Measurements from ENCODE around the gene SATB2.

SATB2 gene

GRCh38 chr2:199462347-199462955 is 4.7 kb upstream of the SATB2 start:
- intact Hi-C loops (cut with micrococcal nuclease), result no loop called here
- Mint-ChIP-seq H3K36me3 (ENCODE audit: low read depth) (peaks cover 8% of the 10 kb centered on the region), H3K27ac (no peak overlapping the region), H3K27me3 (peaks cover 77% of the 10 kb centered on the region), H3K9me3 (no peaks in the 10 kb centered on the region), H3K4me3 (peak overlapping the region; percentile 74), H3K4me1 (ENCODE audit: low read depth) (peaks cover 47% of the 10 kb centered on the region)

GRCh38 chr2:199461711-199462346 is 4.1 kb upstream of the SATB2 start:
- Mint-ChIP-seq H3K9me3 (no peaks in the 10 kb centered on the region), H3K4me1 (ENCODE audit: low read depth) (peaks cover 53% of the 10 kb centered on the region), H3K27me3 (peaks cover 77% of the 10 kb centered on the region), H3K36me3 (ENCODE audit: low read depth) (peaks cover 8% of the 10 kb centered on the region), H3K27ac (no peak overlapping the region), H3K4me3 (no peak overlapping the region)
- intact Hi-C loops (cut with micrococcal nuclease), result no loop called here

DNA sequence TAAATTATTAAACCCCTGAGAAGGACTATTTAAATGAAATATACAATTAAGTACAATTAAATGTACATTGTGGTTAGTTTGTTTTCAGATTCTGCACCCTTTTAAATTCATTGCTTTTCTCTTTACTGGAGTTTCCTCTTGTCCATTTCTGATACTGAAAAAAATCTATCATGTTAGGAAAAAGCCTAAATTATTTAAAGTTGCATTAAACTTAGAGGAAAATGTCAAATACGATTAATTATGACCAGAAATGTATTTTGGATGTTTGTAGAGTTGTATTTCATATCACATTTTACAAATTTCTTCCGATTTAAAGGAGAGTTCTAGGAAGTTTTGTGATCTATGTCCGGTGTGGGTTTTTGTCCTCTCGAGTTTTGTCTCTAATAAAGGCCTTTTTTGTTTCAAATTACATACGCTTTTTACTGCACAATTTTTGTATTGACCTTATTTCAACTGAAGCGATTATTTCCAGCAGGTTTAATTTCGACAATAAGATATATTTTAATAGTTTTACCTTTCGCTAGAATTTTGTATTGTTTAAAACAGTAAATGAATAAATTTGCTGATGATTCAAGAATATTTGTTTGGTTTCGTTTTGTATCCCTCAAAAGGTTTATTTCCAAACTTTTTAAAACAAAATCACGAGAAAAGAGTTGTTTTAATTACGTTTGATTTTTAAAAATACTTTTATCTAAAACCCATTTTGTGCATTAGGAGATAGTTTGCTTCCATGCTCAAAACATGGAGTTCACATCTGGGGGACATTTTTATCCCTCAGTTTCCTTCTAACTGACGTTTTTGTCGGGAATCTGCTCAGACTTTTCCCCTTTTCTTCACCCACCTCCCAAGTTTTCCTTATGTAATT is 3.3 kb upstream of the SATB2 start:
- no peak overlapping the region for H3K27ac Mint-ChIP-seq
- H3K4me1 Mint-ChIP-seq (ENCODE audit: low read depth), result peaks cover 61% of the 10 kb centered on the region
- H3K9me3 Mint-ChIP-seq, result no peaks in the 10 kb centered on the region
- intact Hi-C loops (cut with micrococcal nuclease), result no loop called here
- H3K36me3 Mint-ChIP-seq (ENCODE audit: low read depth), result peaks cover 8% of the 10 kb centered on the region
- H3K4me3 Mint-ChIP-seq, result no peak overlapping the region
- peaks cover 77% of the 10 kb centered on the region for H3K27me3 Mint-ChIP-seq

DNA sequence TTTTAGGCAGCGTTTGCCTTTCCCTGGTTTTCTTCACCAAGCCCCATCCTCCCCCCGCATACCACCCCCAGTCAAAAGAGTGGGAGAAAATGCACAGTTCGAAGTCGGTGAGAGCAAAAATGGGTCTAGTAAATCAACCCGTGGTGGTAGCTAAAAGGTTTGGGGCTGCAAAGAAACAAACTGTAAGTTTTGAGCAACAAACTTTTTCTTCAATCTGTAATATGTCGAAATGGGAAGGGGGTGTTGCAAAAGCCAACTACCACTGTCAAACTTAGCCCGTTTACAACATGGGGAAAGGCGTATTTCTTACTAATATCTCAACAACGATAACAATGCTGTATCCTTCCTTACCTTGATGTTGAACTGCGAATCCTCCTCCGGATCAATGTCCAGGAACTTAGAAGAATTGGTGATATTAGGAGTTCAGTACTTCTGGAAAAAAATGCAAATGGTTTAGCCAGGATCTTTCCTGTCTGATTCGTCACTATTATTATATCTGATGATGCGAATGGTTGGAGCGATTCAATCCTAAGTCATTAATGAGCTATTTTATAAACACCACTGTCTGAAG is 2.4 kb upstream of the SATB2 start:
- peak overlapping the region; percentile 92 for H3K4me3 Mint-ChIP-seq
- H3K27me3 Mint-ChIP-seq, result peaks cover 77% of the 10 kb centered on the region
- intact Hi-C loops (cut with micrococcal nuclease), result no loop called here
- H3K9me3 Mint-ChIP-seq, result no peaks in the 10 kb centered on the region
- H3K36me3 Mint-ChIP-seq (ENCODE audit: low read depth), result peaks cover 8% of the 10 kb centered on the region
- H3K4me1 Mint-ChIP-seq (ENCODE audit: low read depth), result peaks cover 69% of the 10 kb centered on the region
- H3K27ac Mint-ChIP-seq, result peak overlapping the region; percentile 91

GRCh38 chr2:199459286-199460100 is 1.8 kb upstream of the SATB2 start:
- peak overlapping the region; percentile 91 for H3K27ac Mint-ChIP-seq
- peaks cover 64% of the 10 kb centered on the region for H3K4me1 Mint-ChIP-seq (ENCODE audit: low read depth)
- intact Hi-C loops (cut with micrococcal nuclease), result loop anchor here (5.0 to 10.0 kb wide), 2 partner anchors 395 to 453 kb away; partner anchors contain the start of genes C2orf69 and FTCDNL1
- peak overlapping the region; percentile 92 for H3K4me3 Mint-ChIP-seq
- H3K9me3 Mint-ChIP-seq, result no peaks in the 10 kb centered on the region
- H3K36me3 Mint-ChIP-seq (ENCODE audit: low read depth), result peaks cover 8% of the 10 kb centered on the region
- peaks cover 75% of the 10 kb centered on the region for H3K27me3 Mint-ChIP-seq

GRCh38 chr2:199458806-199459285 is 1.1 kb upstream of the SATB2 start:
- peaks cover 75% of the 10 kb centered on the region for H3K27me3 Mint-ChIP-seq
- no peaks in the 10 kb centered on the region for H3K9me3 Mint-ChIP-seq
- peak overlapping the region; percentile 92 for H3K4me3 Mint-ChIP-seq
- H3K27ac Mint-ChIP-seq, result peak overlapping the region; percentile 91
- peaks cover 8% of the 10 kb centered on the region for H3K36me3 Mint-ChIP-seq (ENCODE audit: low read depth)
- H3K4me1 Mint-ChIP-seq (ENCODE audit: low read depth), result peaks cover 59% of the 10 kb centered on the region
- intact Hi-C loops (cut with micrococcal nuclease), result loop anchor here (5.0 to 10.0 kb wide), 2 partner anchors 396 to 453 kb away; partner anchors contain the start of genes C2orf69 and FTCDNL1

DNA sequence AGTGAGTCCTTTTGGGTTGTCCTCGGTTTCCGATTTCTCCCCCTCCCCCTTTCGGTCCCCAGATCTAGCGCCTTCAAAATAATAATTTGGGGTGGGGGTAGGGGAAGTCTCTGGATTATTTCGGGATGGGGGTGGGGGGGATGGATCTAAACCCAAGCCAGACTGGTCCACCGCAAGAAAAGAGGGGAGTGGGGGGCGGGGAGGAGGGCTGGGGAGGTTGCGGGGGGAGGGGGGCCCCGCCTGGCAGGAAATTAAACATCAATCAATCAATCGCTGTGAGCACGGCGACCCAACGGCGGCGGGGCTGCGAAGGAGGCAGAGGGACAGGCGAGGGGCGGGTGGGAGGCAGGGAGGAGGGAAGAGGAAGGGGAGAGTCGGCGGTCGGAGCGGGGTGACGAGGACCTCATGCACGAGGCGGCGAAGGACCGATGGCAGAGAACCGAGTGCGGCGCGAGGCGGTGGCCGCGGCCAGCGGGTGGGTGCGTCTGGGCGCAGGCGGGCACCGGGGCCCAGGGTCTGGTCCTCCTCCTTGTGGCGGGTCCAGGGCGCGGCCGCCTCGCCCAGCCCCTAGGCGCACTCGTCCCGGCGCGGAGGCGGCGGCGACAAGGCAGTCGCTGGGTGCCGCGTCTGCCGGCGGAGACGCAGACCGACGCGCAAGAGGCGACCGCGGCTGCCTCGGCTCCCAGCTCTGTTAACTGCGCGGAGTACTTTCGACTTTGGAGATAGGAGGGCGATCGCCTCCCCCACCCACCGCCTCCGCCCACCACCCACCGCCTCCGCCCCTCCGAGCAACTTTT is 468 bp upstream of the SATB2 start:
- Mint-ChIP-seq H3K4me1 (ENCODE audit: low read depth) (peaks cover 53% of the 10 kb centered on the region), H3K9me3 (no peaks in the 10 kb centered on the region), H3K27ac (peak overlapping the region; percentile 91), H3K4me3 (peak overlapping the region; percentile 92), H3K36me3 (ENCODE audit: low read depth) (peaks cover 8% of the 10 kb centered on the region), H3K27me3 (peaks cover 69% of the 10 kb centered on the region)
- intact Hi-C loops (cut with micrococcal nuclease), result loop anchor here (5.0 to 10.0 kb wide), 2 partner anchors 397 to 454 kb away; partner anchors contain the start of genes C2orf69 and FTCDNL1

- Mint-ChIP-seq H3K4me1 (ENCODE audit: low read depth) (peaks cover 38% of the 10 kb centered on the region), H3K27ac (no peak overlapping the region), H3K27me3 (peaks cover 66% of the 10 kb centered on the region), H3K36me3 (ENCODE audit: low read depth) (peaks cover 8% of the 10 kb centered on the region), H3K4me3 (peak overlapping the region; percentile 70), H3K9me3 (no peaks in the 10 kb centered on the region)
- intact Hi-C loops (cut with micrococcal nuclease), result loop anchor here (5.0 to 10.0 kb wide), 2 partner anchors 398 to 456 kb away; partner anchors contain the start of genes C2orf69 and FTCDNL1
Observed at GRCh38 chr2:199456383-199457146, 1.2 kb downstream of the SATB2 start.

DNA sequence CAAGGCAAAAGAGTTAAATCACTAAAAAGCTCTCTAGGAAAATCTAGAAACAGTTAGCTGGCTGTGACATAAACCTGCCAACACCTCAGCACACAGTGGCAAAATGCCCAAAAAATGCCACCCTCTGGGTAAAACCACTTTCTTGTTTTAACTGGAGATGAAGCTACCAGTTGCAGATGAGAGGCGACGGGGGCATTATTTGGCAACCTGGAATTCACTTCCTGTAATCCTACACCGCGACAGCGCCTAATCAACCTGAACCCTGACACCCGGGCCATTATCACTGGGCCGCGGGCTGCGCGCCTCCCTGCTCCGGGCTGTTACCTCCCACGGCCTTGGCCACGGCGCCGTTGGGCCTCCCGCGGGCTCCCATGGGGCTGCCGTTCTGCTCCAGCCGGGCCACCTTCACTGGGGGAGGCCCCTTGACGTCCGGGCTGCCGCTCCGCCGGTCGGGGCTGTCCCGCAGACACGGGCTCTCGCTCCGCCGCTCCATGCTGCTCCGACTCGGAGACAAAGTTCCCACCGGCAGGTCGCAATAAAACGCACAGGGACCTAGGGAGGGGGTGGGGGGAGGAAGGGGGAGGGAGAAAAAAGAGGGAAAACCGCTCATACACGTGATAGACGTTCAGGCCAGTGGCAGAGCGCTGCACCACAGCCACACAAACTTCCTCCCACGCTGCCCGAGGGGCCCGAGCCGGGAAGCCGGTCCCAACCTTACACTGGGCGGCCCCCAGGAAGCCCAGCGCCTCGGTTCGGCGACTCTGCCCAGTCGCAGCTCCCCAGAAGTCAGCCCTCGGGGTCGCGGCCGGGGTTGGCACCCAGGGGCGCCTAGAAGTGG is 2.0 kb downstream of the SATB2 start:
- Mint-ChIP-seq H3K4me3 (peak overlapping the region; percentile 61), H3K4me1 (ENCODE audit: low read depth) (peaks cover 37% of the 10 kb centered on the region), H3K36me3 (ENCODE audit: low read depth) (peaks cover 8% of the 10 kb centered on the region), H3K9me3 (no peaks in the 10 kb centered on the region), H3K27me3 (peaks cover 64% of the 10 kb centered on the region), H3K27ac (no peak overlapping the region)
- intact Hi-C loops (cut with micrococcal nuclease), result loop anchor here (5.0 to 10.0 kb wide), 2 partner anchors 399 to 457 kb away; partner anchors contain the start of genes C2orf69 and FTCDNL1

- peaks cover 60% of the 10 kb centered on the region for H3K27me3 Mint-ChIP-seq
- intact Hi-C loops (cut with micrococcal nuclease), result loop anchor here (5.0 to 10.0 kb wide), 2 partner anchors 400 to 457 kb away; partner anchors contain the start of genes C2orf69 and FTCDNL1
- H3K4me3 Mint-ChIP-seq, result no peak overlapping the region
- H3K27ac Mint-ChIP-seq, result no peak overlapping the region
- no peaks in the 10 kb centered on the region for H3K9me3 Mint-ChIP-seq
- H3K4me1 Mint-ChIP-seq (ENCODE audit: low read depth), result peaks cover 34% of the 10 kb centered on the region
- H3K36me3 Mint-ChIP-seq (ENCODE audit: low read depth), result peaks cover 8% of the 10 kb centered on the region
Observed at GRCh38 chr2:199455210-199455544, 2.6 kb downstream of the SATB2 start.

- Mint-ChIP-seq H3K9me3 (no peaks in the 10 kb centered on the region), H3K36me3 (ENCODE audit: low read depth) (no peaks in the 10 kb centered on the region), H3K4me1 (ENCODE audit: low read depth) (peaks cover 27% of the 10 kb centered on the region), H3K4me3 (no peak overlapping the region), H3K27me3 (peaks cover 60% of the 10 kb centered on the region), H3K27ac (no peak overlapping the region)
- intact Hi-C loops (cut with micrococcal nuclease), result loop anchor here (10.0 kb wide), 1 partner anchor 402 kb away; the partner anchor contains the start of gene FTCDNL1
Observed at GRCh38 chr2:199452991-199453379, 4.8 kb downstream of the SATB2 start.

All from dendritic cell treated with granulocyte-macrophage colony-stimulating factor and Interleukin-4, amounts not matched to agents 40 ng/mL and 50 ng/mL, for 4 days (primary cell).